ENCODE results near the gene DUSP3.
A peak's percentile ranks its signal among the peaks of the same experiment; 100 is the strongest.

The DUSP3 gene

DNA sequence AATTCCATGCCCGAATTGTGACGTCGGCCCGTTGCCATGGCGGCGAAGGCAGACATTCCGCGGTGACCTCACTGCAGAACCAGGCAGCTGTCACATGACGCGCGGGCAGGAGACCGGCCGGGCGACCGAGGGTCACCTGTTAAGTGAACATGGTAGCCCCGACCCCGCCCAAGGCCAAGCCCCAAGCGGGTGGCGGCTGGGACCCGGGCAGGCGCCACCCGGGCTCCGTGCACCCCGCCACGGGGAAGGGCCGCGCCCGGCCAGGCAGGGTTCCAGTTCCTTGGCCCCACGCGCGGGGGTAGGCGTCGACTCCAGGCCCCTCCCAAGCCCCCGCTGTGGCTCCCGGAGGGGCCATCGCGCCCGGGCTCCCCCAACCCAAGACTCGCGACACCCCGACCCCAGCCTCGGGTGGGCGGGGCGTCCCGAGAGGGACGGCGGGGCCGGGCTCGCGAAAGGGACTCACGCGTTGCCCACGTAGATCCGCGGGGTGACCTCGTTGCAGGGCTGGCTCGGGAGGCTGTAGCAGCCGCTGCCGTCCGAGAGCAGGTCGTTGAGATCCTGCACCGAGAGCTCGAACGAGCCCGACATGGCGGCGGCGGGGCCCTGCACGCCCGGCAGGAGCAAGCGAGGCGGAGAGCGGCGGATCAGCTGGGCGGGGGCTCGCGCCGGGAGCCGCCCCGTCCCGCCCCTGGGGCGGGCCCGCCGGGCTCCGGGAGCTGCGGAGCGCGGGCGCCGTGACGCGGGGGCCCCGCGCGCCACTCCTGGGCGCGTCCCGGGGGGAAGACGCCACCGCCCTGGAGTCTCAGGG lies at the start of gene DUSP3:
TSS of gene DUSP3 (minus strand) at position 641 of the 808 bp plus-strand sequence. CDS start at position 588, 53 bp downstream.
- peak; percentile 28 to 49 for DNase-seq (ENCODE audit: low read depth in 2 of 2)

DNA sequence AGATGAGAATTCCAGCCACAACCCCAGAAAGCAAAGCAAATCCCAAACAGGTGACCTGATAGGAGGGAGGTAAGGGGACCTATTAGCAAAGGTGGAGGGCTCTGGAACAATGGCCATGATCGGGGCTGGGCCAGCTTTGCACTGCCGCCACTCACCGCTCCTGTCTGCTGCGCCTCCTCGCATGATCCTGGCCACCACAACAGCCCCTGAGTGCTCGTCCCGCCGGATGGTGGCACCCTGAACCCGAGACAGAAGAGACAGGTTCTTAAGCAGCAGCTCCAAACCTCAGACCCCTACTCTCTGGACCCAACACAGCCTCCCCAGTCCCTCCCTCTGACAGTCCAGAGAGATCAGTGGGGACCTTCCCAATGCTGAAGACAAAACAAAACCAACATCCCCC lies 48.8 kb upstream of the DUSP3 start:
- no peak for DNase-seq (ENCODE audit: low read depth in 2 of 2)

DNA sequence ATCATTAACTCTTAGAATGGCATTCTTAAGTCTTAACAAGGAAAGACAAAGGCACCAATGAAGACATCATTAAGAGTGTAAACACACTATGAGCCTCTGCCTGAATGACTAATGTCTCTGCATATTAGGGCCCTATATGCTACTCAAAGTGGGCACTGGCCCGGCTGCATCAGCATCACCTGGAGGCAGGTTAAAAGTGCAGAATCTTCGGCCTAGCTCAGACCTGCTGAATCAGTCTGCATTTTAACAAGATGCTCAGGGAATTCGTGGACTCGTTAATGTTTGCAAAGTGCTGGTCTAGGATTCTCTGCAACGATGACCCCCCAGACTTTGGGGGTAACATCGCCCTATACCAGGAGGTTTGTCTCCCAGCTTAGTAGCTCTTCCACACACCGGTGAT lies 47.4 kb upstream of the DUSP3 start:
- no peak for DNase-seq (ENCODE audit: low read depth in 2 of 2)

DNA sequence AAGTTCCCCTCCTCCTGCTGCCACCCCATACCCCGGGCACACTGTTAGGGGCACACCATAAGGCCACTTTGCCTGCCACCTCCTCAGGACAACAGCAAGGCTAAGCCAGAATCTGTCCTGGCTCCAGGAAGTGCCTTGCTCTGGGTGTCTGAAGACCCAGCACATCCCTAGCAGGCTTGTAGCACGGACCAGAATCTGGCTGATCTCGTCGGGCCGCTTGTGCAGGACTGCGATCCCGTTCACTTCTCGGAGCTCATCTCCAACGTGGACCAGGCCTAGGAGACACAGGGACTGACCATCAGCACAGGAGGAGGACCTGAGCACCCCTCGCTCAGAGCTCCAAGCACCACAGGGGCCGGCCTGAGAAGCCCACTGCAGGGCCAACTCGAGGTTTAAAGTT lies 46.8 kb upstream of the DUSP3 start:
- DNase-seq (ENCODE audit: low read depth in 2 of 2), result no peak

DNA sequence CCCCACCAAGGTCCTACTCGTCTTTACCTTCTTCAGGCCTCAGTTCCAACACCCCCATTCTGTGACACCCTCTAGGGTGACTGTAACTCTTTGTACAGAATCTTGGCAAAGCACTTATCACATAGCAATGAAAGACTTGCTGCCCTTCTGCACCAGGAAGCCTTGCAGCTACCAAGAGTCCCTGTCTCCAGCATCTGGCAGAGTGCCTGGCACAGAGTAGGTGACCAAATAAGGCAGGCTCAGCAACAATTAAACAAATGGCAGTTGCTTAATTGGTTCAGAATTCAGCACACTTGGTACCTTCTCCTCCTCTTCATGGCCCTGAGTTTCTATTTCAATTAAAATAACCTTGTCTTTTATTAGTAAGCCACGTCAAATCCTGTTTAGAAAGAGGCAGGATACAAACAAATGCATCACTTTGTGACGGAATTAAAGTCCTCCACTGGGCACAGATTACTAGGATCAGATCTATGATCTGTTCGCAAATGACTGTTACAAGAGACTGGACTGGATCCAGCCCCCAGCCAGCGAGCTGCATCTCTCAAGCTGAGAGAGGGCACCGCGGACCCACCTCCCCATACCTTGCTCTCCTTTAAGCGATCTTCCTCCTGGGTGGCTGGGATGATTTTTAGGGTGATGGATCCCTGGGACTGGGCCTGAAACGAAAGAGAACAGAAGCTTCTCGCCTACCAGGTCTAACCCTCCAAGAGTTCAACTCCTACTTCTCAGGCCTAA lies 44.7 kb upstream of the DUSP3 start:
- DNase-seq (ENCODE audit: low read depth in 2 of 2), result no peak

DNA sequence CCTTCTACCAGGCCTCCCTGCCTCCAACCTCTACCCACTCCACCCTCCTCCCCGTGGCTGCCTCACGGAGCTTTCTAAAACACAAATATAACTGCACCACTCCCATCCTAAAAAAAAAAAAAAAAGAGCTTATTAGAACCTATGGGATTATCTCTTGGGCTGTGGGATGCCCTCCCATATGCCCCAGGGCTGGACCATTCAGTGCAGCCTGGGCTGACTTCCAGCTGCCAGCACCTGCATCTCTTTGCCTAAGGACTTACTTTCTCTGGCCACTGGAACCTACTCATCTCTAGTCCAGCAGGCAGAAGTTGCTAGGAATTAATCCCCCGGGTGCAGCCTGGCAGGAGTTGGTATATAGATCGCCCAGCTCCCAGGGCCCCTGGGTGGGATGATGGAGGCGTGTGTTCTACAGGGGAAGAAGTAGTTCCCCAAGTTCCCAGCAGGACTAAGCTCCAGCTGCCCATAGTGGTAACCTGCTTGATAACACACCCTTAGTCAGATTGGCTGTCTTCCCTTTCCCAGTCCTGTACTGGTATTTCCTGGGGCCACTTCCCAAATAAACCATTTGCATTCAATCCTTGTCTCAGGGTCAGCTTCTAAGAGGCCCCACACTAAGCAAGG lies 43.9 kb upstream of the DUSP3 start:
- no peak for DNase-seq (ENCODE audit: low read depth in 2 of 2)

DNA sequence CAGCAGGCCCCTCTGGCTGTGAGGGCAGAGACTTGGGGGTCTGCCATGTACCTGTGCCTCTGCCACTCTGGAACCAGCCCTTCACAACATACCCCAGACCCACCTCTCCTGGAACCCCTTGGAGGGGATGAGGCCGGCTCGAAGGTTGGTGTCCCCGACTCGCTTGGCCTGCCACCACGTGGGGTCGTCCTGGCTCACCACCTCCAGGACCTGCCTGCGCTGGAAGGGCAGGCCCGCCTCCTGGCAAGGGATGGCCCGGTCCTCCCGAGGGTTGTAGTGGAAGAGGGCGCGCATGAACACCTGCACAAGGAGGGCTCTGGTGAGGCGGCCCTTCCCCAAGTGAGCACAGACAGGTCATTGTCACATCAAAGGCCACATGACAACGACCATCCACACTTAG lies 42.0 kb upstream of the DUSP3 start:
- no peak for DNase-seq (ENCODE audit: low read depth in 2 of 2)

DNA sequence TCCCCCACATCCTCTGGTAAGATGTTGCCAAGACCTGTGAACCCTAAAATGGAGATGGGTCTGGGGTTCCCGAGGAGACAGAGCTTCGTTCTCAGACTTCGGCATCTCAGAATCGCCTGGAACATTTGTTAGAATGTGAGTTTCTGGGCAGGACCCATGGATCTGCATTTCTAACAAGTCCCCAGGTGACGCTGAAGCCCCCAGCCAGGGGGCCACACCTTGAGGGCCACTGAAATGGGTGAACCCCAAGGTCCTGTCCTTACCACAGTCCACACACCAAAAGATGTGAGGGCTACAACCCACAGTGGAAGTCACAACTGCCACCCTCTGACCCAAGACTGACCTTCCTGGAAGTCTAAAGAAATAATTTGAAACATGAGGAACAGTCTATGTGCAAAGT lies 40.2 kb upstream of the DUSP3 start:
- DNase-seq (ENCODE audit: low read depth in 2 of 2), result no peak

DNA sequence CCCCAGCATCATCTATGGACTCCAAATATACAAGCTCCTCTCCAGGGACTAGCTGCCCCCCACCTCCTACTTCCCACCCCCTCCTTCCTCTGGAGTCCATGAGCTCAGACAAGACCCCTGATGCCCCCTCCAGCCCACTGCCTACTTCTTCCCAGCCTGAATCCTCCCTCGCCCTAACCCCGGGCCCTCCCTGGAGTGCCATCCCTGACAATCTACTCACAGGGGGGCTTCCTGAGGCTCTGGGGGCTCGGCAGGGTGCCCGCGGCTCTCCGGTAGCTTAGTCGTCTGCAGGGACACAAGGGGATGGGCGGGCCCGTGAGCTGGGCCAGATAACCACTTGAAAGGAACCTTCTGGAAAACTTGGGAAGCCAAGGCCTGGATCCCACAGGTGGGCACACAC lies 39.0 kb upstream of the DUSP3 start:
- no peak for DNase-seq (ENCODE audit: low read depth in 2 of 2)

DNA sequence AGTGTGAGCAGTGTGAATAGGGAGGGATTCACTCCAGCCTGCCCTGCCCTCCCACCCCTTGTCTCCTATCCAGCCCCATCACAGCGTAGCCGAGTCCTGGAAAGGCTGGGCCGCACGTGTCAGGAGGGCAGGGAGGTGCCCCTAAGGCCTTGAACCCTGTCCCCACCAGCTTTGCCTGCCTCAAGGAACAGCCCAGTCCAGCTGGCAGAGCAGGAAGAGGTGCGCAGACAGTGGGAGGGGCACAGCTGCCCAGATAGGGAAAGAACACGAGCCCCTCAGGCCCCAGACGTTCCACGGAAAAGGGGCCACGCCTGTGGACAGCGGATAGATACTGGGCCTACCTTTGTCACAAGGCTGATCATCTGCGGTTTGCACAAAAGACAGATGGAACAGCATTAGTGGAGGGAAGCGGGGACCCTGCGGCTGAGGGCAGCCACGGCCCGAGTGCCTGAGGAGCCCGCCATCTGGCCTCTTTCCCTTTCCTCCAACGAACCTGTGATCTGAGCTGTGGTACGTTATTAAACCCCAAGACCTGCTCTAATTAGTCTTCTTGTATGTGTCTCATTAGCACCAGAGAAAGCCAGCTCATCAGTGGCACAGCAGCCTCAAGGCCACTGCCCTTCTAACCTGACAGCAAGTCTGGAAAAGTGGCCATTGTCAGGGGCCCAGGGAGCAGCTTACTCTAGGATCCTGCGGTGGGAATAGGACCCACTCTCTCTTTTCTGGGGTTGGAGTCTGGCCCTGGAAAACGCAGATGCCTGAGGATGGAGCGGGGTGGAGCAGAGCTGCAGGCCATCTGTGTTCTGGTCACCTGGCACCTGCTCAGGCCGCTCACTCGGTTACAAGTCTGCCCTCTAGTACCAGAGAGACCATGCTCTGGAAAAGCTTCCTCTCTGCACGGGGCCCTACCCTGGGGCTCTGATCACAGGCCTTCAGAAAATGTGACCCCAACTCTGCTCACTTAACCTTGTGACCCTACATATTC lies 37.9 kb upstream of the DUSP3 start:
- no peak for DNase-seq (ENCODE audit: low read depth in 2 of 2)

DNA sequence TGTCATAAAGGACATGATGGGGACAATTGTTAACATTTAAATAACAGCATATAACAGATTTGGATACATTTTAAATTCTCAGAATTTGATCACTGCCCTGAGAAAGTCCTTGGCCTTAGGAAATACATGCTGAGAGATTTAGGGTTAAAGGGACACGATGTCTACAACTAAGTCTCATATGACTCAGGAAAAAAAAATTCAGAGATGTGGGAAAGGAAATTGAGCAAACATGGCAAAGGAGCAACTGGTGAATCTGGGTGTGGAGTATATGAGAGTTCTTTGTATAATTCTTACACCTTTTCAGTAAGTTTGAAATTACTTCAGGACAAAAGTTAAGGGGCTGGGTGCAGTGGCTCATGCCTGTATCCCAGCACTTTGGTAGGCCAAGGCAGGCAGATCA lies 35.9 kb upstream of the DUSP3 start:
- no peak for DNase-seq (ENCODE audit: low read depth in 2 of 2)

DNA sequence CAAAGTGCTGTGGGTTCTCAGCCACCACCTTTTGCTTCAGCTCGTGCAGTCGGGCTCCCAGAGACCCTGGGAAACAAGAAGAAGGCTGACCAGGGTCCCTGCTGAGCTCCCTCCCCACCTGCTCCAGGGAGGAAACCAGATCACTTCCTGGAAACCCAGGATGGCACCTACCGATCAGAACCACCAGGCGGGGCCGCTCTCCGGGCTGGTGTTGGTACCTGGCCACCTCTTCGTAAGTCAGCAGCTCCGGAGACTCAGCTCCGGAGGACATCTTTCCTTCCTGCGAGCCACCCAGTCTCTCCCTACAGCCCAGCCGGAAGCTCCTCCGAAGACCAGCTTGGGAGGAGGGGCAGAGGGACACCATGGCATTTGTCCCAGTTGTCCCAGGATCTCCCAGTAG lies 35.2 kb upstream of the DUSP3 start:
- DNase-seq (ENCODE audit: low read depth in 2 of 2), result no peak

DNA sequence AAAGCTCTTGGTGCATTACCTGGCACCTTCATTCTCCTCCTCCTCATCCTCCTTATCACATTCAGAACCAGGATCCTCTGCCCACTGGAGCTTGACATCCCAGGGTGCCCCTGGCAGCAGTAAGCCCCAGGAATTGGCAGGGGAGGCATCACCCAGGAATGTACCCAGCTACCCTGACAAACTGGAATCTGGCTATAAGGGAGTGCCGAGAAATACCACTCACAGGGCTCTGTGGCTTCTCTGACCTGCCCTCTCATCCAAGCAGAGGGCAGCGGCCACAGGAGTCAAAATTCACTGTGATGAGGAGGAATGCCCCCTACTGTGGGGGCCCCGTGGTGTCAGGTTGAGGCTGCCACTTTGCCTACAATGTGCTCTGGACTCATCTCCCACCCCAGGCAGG lies 34.6 kb upstream of the DUSP3 start:
- no peak for DNase-seq (ENCODE audit: low read depth in 2 of 2)

DNA sequence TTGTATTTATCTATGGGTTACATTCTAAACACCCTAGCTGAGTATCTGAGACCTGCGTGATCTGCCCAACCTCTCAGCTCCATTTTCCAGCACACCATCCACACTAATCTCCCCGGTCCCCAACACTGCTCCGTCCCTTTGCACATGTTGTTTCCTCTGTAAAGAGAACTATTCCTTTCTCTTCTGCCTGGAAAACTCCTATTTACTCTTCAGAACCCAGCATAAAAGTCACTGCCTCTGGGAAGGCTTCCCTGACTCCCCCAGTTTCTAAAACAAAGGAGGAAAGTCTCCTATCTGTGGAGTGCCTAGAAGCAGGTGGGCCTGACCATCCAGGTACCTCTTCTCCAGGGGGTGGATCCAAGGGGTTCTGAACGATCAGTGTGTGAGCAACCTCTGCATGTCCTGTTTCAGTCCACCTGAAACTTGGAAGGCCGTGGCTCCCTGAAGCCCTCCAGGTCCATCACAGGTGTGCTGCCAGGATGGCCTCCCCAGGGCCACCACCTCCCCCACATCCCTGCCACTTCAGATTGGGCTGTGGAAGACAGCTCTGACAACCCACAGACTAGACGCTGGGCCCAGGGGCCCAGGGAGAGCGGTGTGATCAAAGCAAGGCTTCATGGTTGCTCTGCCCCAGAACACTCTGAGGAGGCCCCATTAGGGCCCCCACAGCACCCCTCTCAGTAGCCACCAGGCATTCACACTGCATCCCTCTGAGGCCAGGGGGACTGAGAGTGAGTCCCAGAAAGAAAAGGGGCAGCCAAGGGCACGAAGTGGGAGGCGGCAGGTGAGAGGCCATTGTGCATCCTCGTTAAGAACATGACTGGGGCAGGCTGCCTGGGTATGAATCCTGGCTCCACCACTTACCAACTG lies 33.9 kb upstream of the DUSP3 start:
- no peak for DNase-seq (ENCODE audit: low read depth in 2 of 2)

DNA sequence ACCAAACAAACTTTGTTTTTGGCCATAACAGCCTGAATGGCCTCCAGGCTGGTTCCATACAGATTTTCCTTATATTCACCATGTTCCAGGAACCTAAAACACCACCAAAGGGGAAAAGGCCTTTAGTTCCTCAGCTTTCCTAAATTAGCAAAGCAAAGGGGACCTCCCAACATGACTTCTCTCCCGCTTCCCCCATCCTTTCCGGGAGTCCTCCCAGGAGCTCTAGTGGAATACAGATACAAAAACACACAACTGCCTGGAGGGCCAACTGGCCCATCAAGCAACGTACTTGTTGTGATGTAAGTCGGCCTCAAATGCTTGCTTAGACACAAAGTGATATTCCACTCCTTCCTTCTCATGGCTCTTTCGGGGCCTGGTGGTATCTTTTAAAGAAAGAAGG lies 32.0 kb upstream of the DUSP3 start:
- DNase-seq (ENCODE audit: low read depth in 2 of 2), result no peak

DNA sequence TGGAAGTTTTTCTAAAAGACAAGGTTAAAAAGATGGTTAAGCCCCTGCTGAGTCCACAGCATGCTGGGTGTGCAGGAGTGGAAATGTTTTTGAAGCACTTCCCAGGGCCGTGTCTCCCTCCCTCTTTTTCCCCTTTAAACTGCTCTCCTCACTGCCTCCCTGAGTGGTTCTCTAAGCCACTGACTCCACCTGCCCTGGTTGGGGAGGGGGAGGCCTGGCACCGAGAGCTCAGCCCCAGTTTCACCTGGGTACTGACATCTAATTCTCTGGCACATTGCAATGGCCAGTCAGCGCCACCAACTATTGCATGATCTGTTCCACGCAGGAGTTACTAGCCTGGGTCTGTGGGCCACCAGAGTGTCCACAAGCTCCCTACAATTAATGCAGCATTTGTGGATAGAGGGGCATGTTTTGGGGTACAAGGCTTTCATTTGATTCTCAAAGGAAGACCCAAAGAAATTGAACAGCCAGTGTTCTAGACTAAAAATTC lies 31.5 kb upstream of the DUSP3 start:
- DNase-seq (ENCODE audit: low read depth in 2 of 2), result no peak

DNA sequence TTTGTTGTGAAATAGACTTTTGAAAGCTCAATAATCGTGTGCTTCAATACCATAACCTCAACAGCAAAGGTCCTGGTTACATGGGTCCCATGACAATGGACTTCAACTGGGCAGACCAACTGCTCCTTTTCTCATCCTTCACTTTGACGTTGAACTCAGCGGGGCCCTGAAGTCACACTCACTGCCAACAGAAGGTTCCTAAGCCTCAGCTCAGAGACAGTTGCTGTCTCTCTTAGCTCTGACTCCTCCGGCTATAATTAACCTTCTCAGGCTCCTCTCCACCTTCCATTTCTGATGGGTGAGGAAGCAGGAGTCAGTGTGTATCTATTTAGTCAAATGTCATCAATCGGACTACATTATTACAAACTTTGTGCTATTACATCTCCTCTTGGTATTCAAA lies 30.3 kb upstream of the DUSP3 start:
- DNase-seq (ENCODE audit: low read depth in 2 of 2), result no peak

DNA sequence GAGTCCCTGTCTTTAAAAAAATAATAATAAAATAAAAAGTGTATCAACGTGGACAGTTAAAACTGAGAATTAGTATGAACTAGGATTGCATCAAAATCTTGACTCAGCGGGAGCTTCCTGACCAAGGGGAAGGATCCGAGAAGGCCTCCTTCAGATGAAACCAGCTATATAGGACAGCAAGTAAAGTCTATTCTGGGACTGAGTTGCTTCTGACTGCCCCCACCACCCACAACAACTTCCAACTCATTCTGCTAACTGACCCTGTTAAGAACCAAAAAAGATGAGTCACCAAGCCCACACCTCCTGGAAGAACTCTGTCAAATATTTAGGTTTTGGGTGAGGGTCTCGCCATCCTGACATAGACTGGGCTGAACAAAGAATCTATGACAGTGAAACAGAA lies 29.3 kb upstream of the DUSP3 start:
- DNase-seq (ENCODE audit: low read depth in 2 of 2), result no peak

DNA sequence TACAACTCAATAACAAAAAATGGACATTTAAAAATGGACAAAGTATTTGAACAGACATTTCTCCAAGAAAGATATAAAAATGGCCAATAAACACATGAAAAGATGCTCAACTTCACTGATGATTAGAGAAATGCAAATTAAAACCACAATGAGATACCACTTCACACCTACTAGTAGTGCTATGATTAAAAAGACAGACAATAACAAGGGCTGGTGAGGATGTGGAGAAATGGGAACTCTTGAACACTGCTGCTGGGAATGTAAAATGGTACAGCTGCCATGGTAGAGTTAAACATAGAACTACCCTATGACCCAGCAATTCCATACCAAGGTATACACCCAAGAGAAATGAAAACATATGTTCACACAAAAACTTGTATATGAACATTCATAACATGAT lies 26.3 kb upstream of the DUSP3 start:
- no peak for DNase-seq (ENCODE audit: low read depth in 2 of 2)

DNA sequence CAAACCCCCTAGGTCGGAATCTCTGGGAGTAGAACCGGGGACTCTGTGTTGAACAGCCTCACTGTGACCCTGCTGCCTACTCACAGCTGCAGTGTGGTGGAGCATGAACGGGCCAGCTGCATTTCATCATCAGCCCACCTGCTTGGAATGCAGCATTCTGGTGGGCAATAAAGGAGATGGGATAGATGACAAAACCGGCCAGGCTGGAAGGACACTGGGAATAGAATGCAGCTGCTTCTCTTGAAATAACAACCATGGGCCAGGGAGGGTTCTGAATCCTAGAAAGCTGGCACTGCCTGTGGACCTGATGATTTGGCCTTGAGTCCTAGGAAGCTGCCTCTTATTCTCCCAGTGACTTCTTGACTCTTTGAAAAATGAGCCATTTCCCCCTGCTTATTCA lies 25.0 kb upstream of the DUSP3 start:
- DNase-seq (ENCODE audit: low read depth in 2 of 2), result no peak

DNA sequence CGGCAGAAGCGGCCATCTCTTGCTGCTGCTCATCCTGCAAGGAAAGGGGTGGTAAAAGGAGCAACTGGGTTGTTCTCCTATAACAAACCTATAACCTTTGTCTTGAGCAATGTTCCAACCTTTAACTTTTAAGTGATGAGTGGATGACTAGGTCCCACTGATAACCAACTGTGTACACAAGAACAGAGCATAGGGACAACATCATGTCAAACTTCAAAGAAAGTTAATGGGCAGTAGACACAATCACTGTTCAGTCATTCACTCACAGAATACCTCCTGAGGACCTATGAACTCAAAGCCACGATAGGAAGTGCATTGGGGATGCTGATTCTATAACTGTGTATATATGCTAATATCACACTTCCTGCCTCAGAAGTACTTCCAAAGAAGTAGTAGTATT lies 23.1 kb upstream of the DUSP3 start:
- DNase-seq (ENCODE audit: low read depth in 2 of 2), result no peak
